ENCODE measurements around the gene SFMBT1.

GRCh38 chr3:53071882-53072431, 26.1 kb upstream of the SFMBT1 start:
- no peak for TF ChIP-seq STAT1 (IDR thresholded peaks at IDR 0.05; ENCODE audit: unreplicated experiment)
- no peak for TF ChIP-seq CTCF (conservative IDR thresholded peaks at IDR 0.05; ENCODE audit: low read depth in 2 of 2)
- TF ChIP-seq EZH2 (IDR thresholded peaks at IDR 0.05; ENCODE audit: low read depth, unreplicated experiment): no peak
- TF ChIP-seq POLR2AphosphoS5 (IDR thresholded peaks at IDR 0.05; ENCODE audit: low read depth): no peak
- no peak for TF ChIP-seq CREB1 (CRISPR knock-in tag; IDR thresholded peaks at IDR 0.05; ENCODE audit: low read depth)
- no peak for TF ChIP-seq EZH2phosphoT487 (IDR thresholded peaks at IDR 0.05; ENCODE audit: unreplicated experiment)
- TF ChIP-seq JUNB (IDR thresholded peaks at IDR 0.05; ENCODE audit: unreplicated experiment): no peak
- TF ChIP-seq ZNF114 (CRISPR knock-in tag; IDR thresholded peaks at IDR 0.05): no peak
- TF ChIP-seq REST (IDR thresholded peaks at IDR 0.05; ENCODE audit: unreplicated experiment): no peak
- no peak for TF ChIP-seq ZNF331 (CRISPR knock-in tag; IDR thresholded peaks at IDR 0.05; ENCODE audit: low read depth)
- no peak for TF ChIP-seq NANOG (IDR thresholded peaks at IDR 0.05; ENCODE audit: borderline replicate concordance)
- TF ChIP-seq ETS1 (IDR thresholded peaks at IDR 0.05): no peak
- TF ChIP-seq ZNF462 (CRISPR knock-in tag; IDR thresholded peaks at IDR 0.05): no peak

All from GM23338 (cell line).